GM19324 (cell line): ENCODE results near the gene PRDM2.

Source experiments
- ATAC-seq: cut with Tn5 transposase; IDR thresholded peaks from one replicate; pipeline ENCODE4 v1.9.1; 2021; ENCODE audit warnings: mild to moderate bottlenecking, moderate library complexity; ENCODE audit not compliant: unreplicated experiment, low FRiP score

Gene PRDM2

GRCh38 chr1:13762642-13763041 lies 62.7 kb downstream of the PRDM2 start:
- ATAC-seq, result no peak

- ATAC-seq, result no peak
Measured at GRCh38 chr1:13763222-13763621, 63.2 kb downstream of the PRDM2 start.

GRCh38 chr1:13763991-13764390 lies 64.0 kb downstream of the PRDM2 start:
- no peak for ATAC-seq

- ATAC-seq, result no peak
Measured at GRCh38 chr1:13764588-13765332, 64.8 kb downstream of the PRDM2 start.

GRCh38 chr1:13766592-13767564 lies 66.9 kb downstream of the PRDM2 start:
- no peak for ATAC-seq

- no peak for ATAC-seq
Measured at GRCh38 chr1:13769212-13769611, 69.2 kb downstream of the PRDM2 start.

GRCh38 chr1:13769830-13770229 lies 69.8 kb downstream of the PRDM2 start:
- no peak for ATAC-seq

GRCh38 chr1:13770743-13771142 lies 70.8 kb downstream of the PRDM2 start:
- no peak for ATAC-seq

GRCh38 chr1:13771745-13772144 lies 71.8 kb downstream of the PRDM2 start:
- ATAC-seq, result no peak

- no peak for ATAC-seq
Measured at GRCh38 chr1:13772271-13772670, 72.3 kb downstream of the PRDM2 start.

GRCh38 chr1:13774121-13774520 lies 74.1 kb downstream of the PRDM2 start:
- no peak for ATAC-seq

GRCh38 chr1:13775459-13775858 lies 75.5 kb downstream of the PRDM2 start:
- ATAC-seq, result no peak

- no peak for ATAC-seq
Measured at GRCh38 chr1:13775916-13776315, 75.9 kb downstream of the PRDM2 start.

GRCh38 chr1:13778431-13778830 lies 78.4 kb downstream of the PRDM2 start:
- no peak for ATAC-seq

GRCh38 chr1:13779930-13780329 lies 79.9 kb downstream of the PRDM2 start:
- no peak for ATAC-seq

GRCh38 chr1:13780780-13781179 lies 80.8 kb downstream of the PRDM2 start:
- ATAC-seq, result no peak

- ATAC-seq, result no peak
Measured at GRCh38 chr1:13781228-13781627, 81.2 kb downstream of the PRDM2 start.

- ATAC-seq, result no peak
Measured at GRCh38 chr1:13781907-13782633, 82.1 kb downstream of the PRDM2 start.

GRCh38 chr1:13782634-13783360 lies 82.8 kb downstream of the PRDM2 start:
- ATAC-seq, result no peak

GRCh38 chr1:13783551-13783950 lies 83.6 kb downstream of the PRDM2 start:
- no peak for ATAC-seq
